HCT116 (cell line): ENCODE measurements around the gene ZSCAN25.
"Not testable (repeated sequence)": the region's sequence is repeated elsewhere in the genome, so short reads cannot be mapped to it uniquely, and the experiment has no call there.

Experiments used
- CEBPB ChIP-seq: IDR thresholded peaks from 2 replicates; pipeline ENCODE4 v1.6.1; 2012; ENCODE audit warnings: low read depth
- CTCF ChIP-seq, 3 experiments: fragments of 200-600 bp in 1 of 3; sonication (generic) in 1 of 3; IDR thresholded peaks in 2 of 3; conservative IDR thresholded peaks in 1 of 3; 2 replicates each; pipeline ENCODE4 v1.5.1; 2012 to 2017; ENCODE audit warnings: low read depth in 2 of 3, low read length in 2 of 3, antibody characterized with exemption in 1 of 3, borderline replicate concordance in 1 of 3, control low read depth in 1 of 3, mild to moderate bottlenecking in 1 of 3, mixed read lengths in 1 of 3, mixed run types in 1 of 3, moderate library complexity in 1 of 3; ENCODE audit not compliant: insufficient read depth in 1 of 3
- EZH2 ChIP-seq: fragments of 200-600 bp; sonication (generic); IDR thresholded peaks from 2 replicates; pipeline ENCODE4 v1.6.1; 2017; ENCODE audit warnings: antibody characterized with exemption, mixed run types
- POLR2A ChIP-seq: IDR thresholded peaks from 2 replicates; pipeline ENCODE4 v1.7.0; 2011; ENCODE audit warnings: borderline replicate concordance; ENCODE audit not compliant: insufficient read depth, insufficient read length; ENCODE audit errors: extremely low read depth
- POLR2AphosphoS5 ChIP-seq: IDR thresholded peaks from 2 replicates; pipeline ENCODE4 v1.6.1; 2011; ENCODE audit warnings: mild to moderate bottlenecking, low read depth, low read length, moderate library complexity
- REST ChIP-seq: IDR thresholded peaks from 2 replicates; pipeline ENCODE4 v1.6.1; 2012; ENCODE audit warnings: low read depth
- SRF ChIP-seq: IDR thresholded peaks from 2 replicates; pipeline ENCODE4 v1.6.1; 2012; ENCODE audit warnings: low read depth
- ZFX ChIP-seq: fragments of 450-650 bp; IDR thresholded peaks from 2 replicates; pipeline ENCODE4 v1.6.1; 2017
- TF ChIP-seq, protein P1 (sequence below): IDR thresholded peaks from 2 replicates; pipeline ENCODE4 v1.6.1; 2012
- TF ChIP-seq, protein P2 (sequence below): IDR thresholded peaks from 2 replicates; pipeline ENCODE4 v1.6.1; 2011; ENCODE audit warnings: mild to moderate bottlenecking, low read length, moderate library complexity; ENCODE audit not compliant: insufficient replicate concordance; ENCODE audit errors: extremely low read depth

- not testable (repeated sequence) for TF ChIP-seq CTCF (IDR thresholded peaks at IDR 0.05 in 2 of 3, conservative IDR thresholded peaks at IDR 0.05 in 1 of 3; ENCODE audit: borderline replicate concordance in 1 of 3, insufficient read depth in 1 of 3, low read depth in 2 of 3, low read length in 2 of 3); CEBPB; POLR2AphosphoS5; POLR2A; SRF; ZFX; EZH2; REST
- TF ChIP-seq, protein P1, sequence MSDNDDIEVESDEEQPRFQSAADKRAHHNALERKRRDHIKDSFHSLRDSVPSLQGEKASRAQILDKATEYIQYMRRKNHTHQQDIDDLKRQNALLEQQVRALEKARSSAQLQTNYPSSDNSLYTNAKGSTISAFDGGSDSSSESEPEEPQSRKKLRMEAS, result not testable (repeated sequence)
- TF ChIP-seq, protein P2, sequence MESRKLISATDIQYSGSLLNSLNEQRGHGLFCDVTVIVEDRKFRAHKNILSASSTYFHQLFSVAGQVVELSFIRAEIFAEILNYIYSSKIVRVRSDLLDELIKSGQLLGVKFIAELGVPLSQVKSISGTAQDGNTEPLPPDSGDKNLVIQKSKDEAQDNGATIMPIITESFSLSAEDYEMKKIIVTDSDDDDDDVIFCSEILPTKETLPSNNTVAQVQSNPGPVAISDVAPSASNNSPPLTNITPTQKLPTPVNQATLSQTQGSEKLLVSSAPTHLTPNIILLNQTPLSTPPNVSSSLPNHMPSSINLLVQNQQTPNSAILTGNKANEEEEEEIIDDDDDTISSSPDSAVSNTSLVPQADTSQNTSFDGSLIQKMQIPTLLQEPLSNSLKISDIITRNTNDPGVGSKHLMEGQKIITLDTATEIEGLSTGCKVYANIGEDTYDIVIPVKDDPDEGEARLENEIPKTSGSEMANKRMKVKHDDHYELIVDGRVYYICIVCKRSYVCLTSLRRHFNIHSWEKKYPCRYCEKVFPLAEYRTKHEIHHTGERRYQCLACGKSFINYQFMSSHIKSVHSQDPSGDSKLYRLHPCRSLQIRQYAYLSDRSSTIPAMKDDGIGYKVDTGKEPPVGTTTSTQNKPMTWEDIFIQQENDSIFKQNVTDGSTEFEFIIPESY, result not testable (repeated sequence)
These were observed 36.5 kb downstream of the ZSCAN25 start for GRCh38 chr7:99653269-99653668.
